Measurements from ENCODE around the gene FBN3. TPM values are rescaled to one million over a fixed set of nuclear protein-coding genes. Genes with fewer than 3 reads are reported as not detected.
"Not testable (repeated sequence)": the region's sequence is repeated elsewhere in the genome, so short reads cannot be mapped to it uniquely, and the experiment has no call there.

The FBN3 gene
- total and polyA plus RNA-seq, 8 donors = 0.08 to 0.55 TPM; not detected in 6

DNA sequence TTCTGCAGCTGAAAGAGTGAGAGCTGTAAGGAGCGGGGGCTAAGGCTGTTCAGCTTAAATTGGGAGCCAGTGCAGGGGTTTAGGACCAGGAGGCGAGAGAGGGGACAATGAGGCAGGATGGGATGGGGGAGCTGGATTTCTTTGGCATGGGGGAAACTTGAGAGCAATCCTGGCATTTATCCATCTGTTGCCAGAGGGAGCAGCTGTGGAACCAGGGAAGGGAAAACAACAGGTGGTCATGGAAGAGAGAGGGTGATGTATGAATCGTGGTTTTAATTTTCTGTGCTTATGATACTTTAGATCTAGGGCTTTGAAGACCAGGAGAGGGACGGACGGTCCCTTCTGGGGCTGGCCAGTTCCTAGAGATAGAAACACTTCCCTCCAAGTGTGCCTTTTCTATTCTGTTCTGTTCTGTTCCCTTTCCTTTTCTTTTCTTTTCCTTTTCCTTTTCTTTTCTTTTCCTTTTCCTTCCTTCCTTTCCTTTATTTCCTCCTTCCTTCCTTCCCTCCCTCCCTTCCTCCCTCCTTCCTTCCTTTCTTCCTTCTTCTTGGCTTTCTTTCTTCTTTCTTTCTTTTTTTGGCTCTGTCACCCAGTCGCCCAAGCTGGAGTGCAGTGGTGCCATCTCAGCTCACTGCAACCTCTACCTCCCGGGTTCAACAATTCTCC lies 112.8 kb downstream of the FBN3 start:
- no peak overlapping the region for H3K4me3 ChIP-seq
- intact Hi-C loops (cut with DNase I; ENCODE audit: low total_unique reads) = no loop called here
- H3K27ac ChIP-seq = no peak overlapping the region
- no peaks in the 10 kb centered on the region for H3K36me3 ChIP-seq
- H3K4me1 ChIP-seq = no peaks in the 10 kb centered on the region
- 53 to 61% (median 58%) methylated on average over 7 of the region's 7 CpGs for WGBS, 5 donors
- H3K27me3 ChIP-seq = peaks cover 0 to 44% (median 0%) of the 10 kb centered on the region in 3 donors
- no peaks in the 10 kb centered on the region for H3K9me3 ChIP-seq
- DNase-seq = peak in 1 of 2 donors; percentile 41
- TF ChIP-seq EP300 (IDR thresholded peaks at IDR 0.05) = no peak
- TF ChIP-seq, protein P1, sequence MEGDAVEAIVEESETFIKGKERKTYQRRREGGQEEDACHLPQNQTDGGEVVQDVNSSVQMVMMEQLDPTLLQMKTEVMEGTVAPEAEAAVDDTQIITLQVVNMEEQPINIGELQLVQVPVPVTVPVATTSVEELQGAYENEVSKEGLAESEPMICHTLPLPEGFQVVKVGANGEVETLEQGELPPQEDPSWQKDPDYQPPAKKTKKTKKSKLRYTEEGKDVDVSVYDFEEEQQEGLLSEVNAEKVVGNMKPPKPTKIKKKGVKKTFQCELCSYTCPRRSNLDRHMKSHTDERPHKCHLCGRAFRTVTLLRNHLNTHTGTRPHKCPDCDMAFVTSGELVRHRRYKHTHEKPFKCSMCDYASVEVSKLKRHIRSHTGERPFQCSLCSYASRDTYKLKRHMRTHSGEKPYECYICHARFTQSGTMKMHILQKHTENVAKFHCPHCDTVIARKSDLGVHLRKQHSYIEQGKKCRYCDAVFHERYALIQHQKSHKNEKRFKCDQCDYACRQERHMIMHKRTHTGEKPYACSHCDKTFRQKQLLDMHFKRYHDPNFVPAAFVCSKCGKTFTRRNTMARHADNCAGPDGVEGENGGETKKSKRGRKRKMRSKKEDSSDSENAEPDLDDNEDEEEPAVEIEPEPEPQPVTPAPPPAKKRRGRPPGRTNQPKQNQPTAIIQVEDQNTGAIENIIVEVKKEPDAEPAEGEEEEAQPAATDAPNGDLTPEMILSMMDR (IDR thresholded peaks at IDR 0.05) = no peak
- TF ChIP-seq POLR2AphosphoS5 (IDR thresholded peaks at IDR 0.05) = no peak

DNA sequence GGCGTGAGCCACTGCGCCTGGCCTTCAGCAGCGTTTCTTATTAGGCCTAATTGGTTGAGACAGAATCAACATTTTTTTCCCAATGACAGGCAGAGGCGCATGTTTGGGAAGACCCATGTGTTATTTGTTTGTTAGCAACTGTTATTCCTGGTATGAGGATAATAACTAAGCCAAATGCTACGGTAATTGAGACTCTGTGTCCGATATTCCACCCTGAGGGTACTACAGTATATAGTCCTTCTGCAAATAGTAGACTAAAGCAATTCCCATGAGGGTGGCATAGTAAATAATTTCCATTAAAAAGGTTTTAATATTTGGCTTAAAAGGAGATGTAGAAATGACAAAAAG lies 115.2 kb downstream of the FBN3 start:
- Histone ChIP-seq H3K4me3 (no peak overlapping the region), H3K4me1 (no peaks in the 10 kb centered on the region), H3K27ac (no peak overlapping the region), H3K36me3 (no peaks in the 10 kb centered on the region), H3K9me3 (no peaks in the 10 kb centered on the region), H3K27me3 (peaks cover 0 to 35% (median 0%) of the 10 kb centered on the region in 3 donors)
- TF ChIP-seq EP300 (IDR thresholded peaks at IDR 0.05) (no peak), POLR2A (IDR thresholded peaks at IDR 0.05) (no peak), POLR2AphosphoS5 (IDR thresholded peaks at IDR 0.05) (no peak)
- TF ChIP-seq, protein P1 (IDR thresholded peaks at IDR 0.05) = no peak
- no peak for DNase-seq
- intact Hi-C loops (cut with DNase I; ENCODE audit: low total_unique reads) = no loop called here
- WGBS, 5 donors = 86 to 92% (median 90%) methylated on average over 6 of the region's 6 CpGs

DNA sequence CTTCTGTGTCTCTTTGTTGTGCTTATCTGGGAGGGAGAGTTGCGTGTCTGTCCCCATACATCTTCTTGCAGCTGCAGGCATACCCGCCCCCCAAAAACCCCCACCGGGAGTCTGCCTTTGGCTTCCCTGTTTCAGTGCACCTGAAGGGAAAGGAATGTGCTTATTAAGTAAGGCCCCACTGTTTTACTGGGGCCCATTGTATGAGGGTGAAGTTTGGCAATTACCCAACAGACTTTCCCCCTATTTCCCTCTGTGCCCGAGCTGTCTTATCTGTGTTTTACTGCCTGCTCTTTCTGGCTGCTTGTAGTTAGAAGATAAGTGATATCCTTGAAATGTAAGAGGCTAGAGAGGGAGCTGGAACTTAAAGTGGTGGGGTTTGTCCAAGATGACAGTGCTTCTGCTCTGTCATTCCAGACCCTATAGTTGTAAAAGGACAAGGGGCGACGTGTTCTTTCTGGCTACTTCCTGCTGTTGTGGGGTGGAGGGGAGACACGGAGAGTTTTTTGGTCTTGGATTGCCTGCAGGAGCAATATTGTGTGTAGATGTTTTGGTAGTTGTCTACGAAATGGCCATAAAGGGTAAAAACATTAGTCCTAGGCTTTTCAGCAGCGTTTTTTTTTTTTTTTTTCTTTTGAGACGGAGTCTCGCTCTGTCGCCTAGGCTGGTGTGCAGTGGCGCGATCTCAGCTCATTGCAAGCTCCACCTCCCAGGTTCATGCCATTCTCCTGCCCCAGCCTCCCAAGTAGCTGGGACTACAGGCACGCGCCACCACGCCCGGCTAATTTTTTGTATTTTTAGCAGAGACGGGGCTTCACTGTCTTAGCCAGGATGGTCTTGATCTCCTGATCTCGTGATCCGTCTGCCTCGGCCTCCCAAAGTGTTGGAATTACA lies 115.9 kb downstream of the FBN3 start:
- peaks cover 0 to 40% (median 0%) of the 10 kb centered on the region in 3 donors for H3K27me3 ChIP-seq
- H3K9me3 ChIP-seq; H3K27ac ChIP-seq; H3K4me3 ChIP-seq; H3K36me3 ChIP-seq; H3K4me1 ChIP-seq; intact Hi-C loops (cut with DNase I; ENCODE audit: low total_unique reads): not testable (repeated sequence)
- peak in 1 of 2 donors; percentile 75 for DNase-seq
- 55 to 65% (median 57%) methylated on average over 21 to 22 of the region's 22 CpGs for WGBS, 5 donors

DNA sequence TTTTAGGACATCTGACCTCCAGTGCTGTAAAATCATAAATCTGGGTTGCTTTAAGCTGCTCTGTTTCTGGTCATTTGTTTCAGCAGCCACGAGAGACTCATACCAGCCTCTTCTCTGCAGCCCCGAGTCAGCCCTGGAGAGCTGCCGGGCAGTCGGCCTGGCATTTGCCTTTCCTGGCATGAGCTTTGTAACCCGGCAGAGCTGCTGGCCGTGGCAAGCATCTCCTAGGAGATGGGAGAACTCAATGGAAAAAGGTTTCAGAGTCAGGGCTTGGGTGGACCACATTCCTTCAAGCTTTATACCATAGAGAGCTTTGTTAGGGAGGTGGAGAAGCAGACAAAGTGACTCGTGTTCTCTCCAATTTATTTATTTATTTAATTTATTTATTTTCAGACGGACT lies 118.4 kb downstream of the FBN3 start:
- no peak overlapping the region for H3K4me3 ChIP-seq
- no peak for DNase-seq
- H3K27ac ChIP-seq = no peak overlapping the region
- H3K9me3 ChIP-seq = no peaks in the 10 kb centered on the region
- TF ChIP-seq POLR2A (IDR thresholded peaks at IDR 0.05) (no peak), POLR2AphosphoS5 (IDR thresholded peaks at IDR 0.05) (no peak), EP300 (IDR thresholded peaks at IDR 0.05) (no peak)
- TF ChIP-seq, protein P1 (IDR thresholded peaks at IDR 0.05) = no peak
- intact Hi-C loops (cut with DNase I; ENCODE audit: low total_unique reads) = no loop called here
- 71 to 78% (median 74%) methylated on average over 8 of the region's 8 CpGs for WGBS, 5 donors
- H3K4me1 ChIP-seq = no peaks in the 10 kb centered on the region
- peaks cover 0 to 18% (median 0%) of the 10 kb centered on the region in 3 donors for H3K27me3 ChIP-seq
- H3K36me3 ChIP-seq = no peaks in the 10 kb centered on the region

Data from stomach (tissue), 9 donors.